Loucy (cell line): ENCODE results near the gene MBNL2.

Source experiments
- H2AFZ ChIP-seq: fragments of 200-600 bp; sonication (generic); 2 replicates; pipeline ENCODE4 v1.6.0; 2016; ENCODE audit warnings: antibody characterized with exemption, mild to moderate bottlenecking, low read length, moderate library complexity
- H3F3A ChIP-seq: fragments of 200-600 bp; 2 replicates; pipeline ENCODE4 v1.6.0; 2016; ENCODE audit warnings: antibody characterized with exemption, low read depth, mild to moderate bottlenecking
- H3K27me3 ChIP-seq: fragments of 200-600 bp; sonication (generic); 2 replicates; pipeline ENCODE4 v1.6.1; 2014; ENCODE audit warnings: low read length, mild to moderate bottlenecking; ENCODE audit not compliant: insufficient read depth, poor library complexity, severe bottlenecking
- H3K36me3 ChIP-seq: fragments of 200-600 bp; sonication (generic); 2 replicates; pipeline ENCODE4 v1.6.1; 2016; ENCODE audit warnings: low read length; ENCODE audit not compliant: insufficient read depth
- H3K4me1 ChIP-seq: fragments of 200-600 bp; sonication (generic); 2 replicates; pipeline ENCODE4 v1.5.1; 2014; ENCODE audit warnings: low read length, mild to moderate bottlenecking; ENCODE audit not compliant: insufficient read depth, poor library complexity, severe bottlenecking
- H3K4me2 ChIP-seq: fragments of 200-600 bp; sonication (generic); 2 replicates; pipeline ENCODE4 v1.6.0; 2014; ENCODE audit warnings: antibody characterized with exemption, low read length, low read depth, mild to moderate bottlenecking; ENCODE audit not compliant: poor library complexity, severe bottlenecking
- H3K4me3 ChIP-seq: fragments of 200-600 bp; sonication (generic); 2 replicates; pipeline ENCODE4 v1.5.1; 2014; ENCODE audit warnings: low read length, mild to moderate bottlenecking, mixed read lengths; ENCODE audit not compliant: poor library complexity, severe bottlenecking
- H3K79me2 ChIP-seq: fragments of 200-600 bp; sonication (generic); 2 replicates; pipeline ENCODE4 v1.6.1; 2014; ENCODE audit warnings: low read length; ENCODE audit not compliant: insufficient read depth
- H3K9ac ChIP-seq: fragments of 200-600 bp; sonication (generic); 2 replicates; pipeline ENCODE4 v1.6.0; 2014; ENCODE audit warnings: mild to moderate bottlenecking, low read depth, low read length, moderate library complexity; ENCODE audit not compliant: poor library complexity, severe bottlenecking
- H3K9me2 ChIP-seq: fragments of 200-600 bp; sonication (generic); replicated peaks from 2 replicates; pipeline ENCODE4 v1.6.1; 2016; ENCODE audit warnings: low read depth, low read length, mixed read lengths
- H3K9me3 ChIP-seq: fragments of 200-600 bp; sonication (generic); 2 replicates; pipeline ENCODE4 v1.6.1; 2014; ENCODE audit warnings: mild to moderate bottlenecking, antibody characterized with exemption, low read length, low read depth; ENCODE audit not compliant: insufficient read depth
- H4K20me1 ChIP-seq: fragments of 200-600 bp; sonication (generic); 2 replicates; pipeline ENCODE4 v1.6.0; 2014; ENCODE audit warnings: antibody characterized with exemption, low read length, mild to moderate bottlenecking; ENCODE audit not compliant: insufficient read depth, poor library complexity, severe bottlenecking
- CTCF ChIP-seq: fragments of 200-600 bp; sonication (generic); conservative IDR thresholded peaks from 2 replicates; pipeline ENCODE4 v1.5.1; 2014; ENCODE audit warnings: mild to moderate bottlenecking, antibody characterized with exemption, low read length
- EZH2phosphoT487 ChIP-seq: fragments of 200-600 bp; IDR thresholded peaks from 2 replicates; pipeline ENCODE4 v1.6.1; 2018; ENCODE audit warnings: antibody characterized with exemption, mild to moderate bottlenecking, moderate library complexity, borderline replicate concordance

MBNL2 gene

GRCh38 chr13:97242755-97243497, 20.8 kb downstream of the MBNL2 start:
- Histone ChIP-seq H3K36me3 (no peaks in the 10 kb centered on the region), H3K9me2 (no peaks in the 10 kb centered on the region), H3K27me3 (no peaks in the 10 kb centered on the region), H3K4me1 (no peaks in the 10 kb centered on the region), H2AFZ (no peak overlapping the region), H3K9ac (no peak overlapping the region), H3K9me3 (no peaks in the 10 kb centered on the region), H3K4me2 (no peak overlapping the region), H4K20me1 (no peaks in the 10 kb centered on the region), H3F3A (no peaks in the 10 kb centered on the region), H3K4me3 (no peak overlapping the region), H3K79me2 (no peaks in the 10 kb centered on the region)
- TF ChIP-seq CTCF: no peak
- TF ChIP-seq EZH2phosphoT487: no peak

- Histone ChIP-seq H2AFZ (no peak overlapping the region), H3K9ac (no peak overlapping the region), H3K4me1 (no peaks in the 10 kb centered on the region), H3K9me2 (no peaks in the 10 kb centered on the region), H3K4me3 (no peak overlapping the region), H3K79me2 (no peaks in the 10 kb centered on the region), H4K20me1 (no peaks in the 10 kb centered on the region), H3K36me3 (no peaks in the 10 kb centered on the region), H3K4me2 (no peak overlapping the region), H3K9me3 (no peaks in the 10 kb centered on the region), H3K27me3 (no peaks in the 10 kb centered on the region), H3F3A (no peaks in the 10 kb centered on the region)
- TF ChIP-seq CTCF: no peak
- TF ChIP-seq EZH2phosphoT487: no peak
Measured at GRCh38 chr13:97243915-97244781, 22.0 kb downstream of the MBNL2 start.

GRCh38 chr13:97245011-97245410, 22.9 kb downstream of the MBNL2 start:
- Histone ChIP-seq H3F3A (no peaks in the 10 kb centered on the region), H2AFZ (no peak overlapping the region), H3K79me2 (no peaks in the 10 kb centered on the region), H3K9me2 (no peaks in the 10 kb centered on the region), H3K4me3 (no peak overlapping the region), H3K36me3 (no peaks in the 10 kb centered on the region), H3K4me1 (peaks cover 3% of the 10 kb centered on the region), H3K4me2 (no peak overlapping the region), H3K9ac (no peak overlapping the region), H4K20me1 (no peaks in the 10 kb centered on the region), H3K27me3 (no peaks in the 10 kb centered on the region), H3K9me3 (no peaks in the 10 kb centered on the region)
- no peak for TF ChIP-seq CTCF
- no peak for TF ChIP-seq EZH2phosphoT487
